CD4-positive, alpha-beta memory T cell (primary cell): ENCODE data around the gene VWA5B2. TPM values are rescaled to one million over a fixed set of nuclear protein-coding genes. Genes with fewer than 3 reads are reported as not detected.
A peak's percentile ranks its signal among the peaks of the same experiment; 100 is the strongest.

Source experiments
- CTCF ChIA-PET: fragments of 350-600 bp; sonication (Branson Sonifier 250); formaldehyde crosslinking; loops from one replicate; lab custom pipeline; 2021; ENCODE audit warnings: inconsistent platforms; ENCODE audit not compliant: partially characterized antibody; lab: Charles Lee
- POLR2A ChIA-PET: fragments of 350-600 bp; sonication (Branson Sonifier 250); formaldehyde crosslinking; loops from one replicate; lab custom pipeline; 2021; ENCODE audit not compliant: partially characterized antibody; lab: Charles Lee
- DNase-seq, 5 donors: peaks; one replicate each; pipeline versions ENCODE4 v3.0.0 to v3.0.0-alpha.2; 2020 to 2022; ENCODE audit warnings: mixed read lengths in 1 of 5
- H3K27ac ChIP-seq: one replicate; pipeline ENCODE4 v1.7.0; 2013; ENCODE audit warnings: low read depth, low read length
- H3K27me3 ChIP-seq: 2 replicates; pipeline ENCODE4 v1.7.0; 2013; ENCODE audit warnings: mild to moderate bottlenecking, low read length, moderate library complexity; ENCODE audit not compliant: insufficient read depth
- H3K36me3 ChIP-seq: 2 replicates; pipeline ENCODE4 v1.7.0; 2013; ENCODE audit warnings: mild to moderate bottlenecking, low read length, moderate library complexity; ENCODE audit not compliant: insufficient read depth
- H3K4me1 ChIP-seq: 2 replicates; pipeline ENCODE4 v1.7.0; 2013; ENCODE audit warnings: mild to moderate bottlenecking, low read length, moderate library complexity; ENCODE audit not compliant: insufficient read depth
- H3K4me3 ChIP-seq, 2 donors: one replicate each; pipeline ENCODE4 v1.7.0; 2013; ENCODE audit warnings: low read length in 2 of 2, mild to moderate bottlenecking in 1 of 2
- H3K9me3 ChIP-seq, 2 donors: one replicate each; pipeline ENCODE4 v1.7.0; 2013; ENCODE audit warnings: low read length in 2 of 2, control low read depth in 1 of 2; ENCODE audit not compliant: control insufficient read depth in 1 of 2
- H3K27ac Mint-ChIP-seq, 7 donors: one replicate each; pipeline ENCODE4 v1.8.0; 2020 to 2021; ENCODE audit warnings: mixed read lengths in 7 of 7, mild to moderate bottlenecking in 6 of 7, inconsistent platforms in 3 of 7, moderate library complexity in 3 of 7
- H3K27me3 Mint-ChIP-seq, 2 donors: one replicate each; pipeline ENCODE4 v1.8.0; 2020 to 2021; ENCODE audit warnings: mixed read lengths in 2 of 2
- H3K36me3 Mint-ChIP-seq, 2 donors: one replicate each; pipeline ENCODE4 v1.8.0; 2020 to 2021; ENCODE audit warnings: mixed read lengths in 2 of 2, inconsistent platforms in 1 of 2, mild to moderate bottlenecking in 1 of 2
- H3K4me1 Mint-ChIP-seq, 4 donors: one replicate each; pipeline ENCODE4 v1.8.0; 2020 to 2021; ENCODE audit warnings: mixed read lengths in 4 of 4, mild to moderate bottlenecking in 1 of 4
- H3K4me3 Mint-ChIP-seq, 8 donors: one replicate each; pipeline ENCODE4 v1.8.0; 2020 to 2021; ENCODE audit warnings: mixed read lengths in 8 of 8, mild to moderate bottlenecking in 7 of 8, moderate library complexity in 6 of 8, inconsistent platforms in 3 of 8
- H3K9me3 Mint-ChIP-seq, 8 donors: one replicate each; pipeline ENCODE4 v1.8.0; 2020 to 2021; ENCODE audit warnings: mixed read lengths in 8 of 8, mild to moderate bottlenecking in 5 of 8, inconsistent platforms in 3 of 8, moderate library complexity in 1 of 8
- intact Hi-C: fragments of 100-400 bp; cut with micrococcal nuclease; formaldehyde crosslinking; loops from one replicate; pipeline ENCODE4 v1.15.1; 2023
- polyA plus RNA-seq, 2 donors: library from polyadenylated mRNA; unstranded; fragments of 300-500 nt; fragmentation: Illumina TruSeq; gene quantifications; one replicate each; pipeline ENCODE4 v1.2.3, GENCODE V29; 2021
- total RNA-seq, 2 experiments: library from RNA; stranded (reverse); gene quantifications; one replicate each; pipeline ENCODE4 v1.2.3, GENCODE V29; 2021

Gene VWA5B2
- total and polyA plus RNA-seq, 4 experiments from 2014 or later = 0.38 TPM; not detected in 3

- H3K9me3 ChIP-seq = no peaks in the 10 kb centered on the region
- no peak for DNase-seq
- intact Hi-C loops = loop anchor here (1.0 to 5.0 kb wide), 7 partner anchors 41 to 549 kb away; partner anchors contain the start of genes ABCC5, CLCN2, EEF1AKMT4 and EIF4G1
- peaks cover 60% of the 10 kb centered on the region for H3K36me3 ChIP-seq
- H3K4me3 ChIP-seq = peak within 1 kb of the TSS; percentile 87 to 98
- Mint-ChIP-seq H3K9me3 (no peaks in the 10 kb centered on the region), H3K27me3 (no peaks in the 10 kb centered on the region), H3K4me3 (peak within 1 kb of the TSS; percentile 98 to 99 (median 98)), H3K36me3 (peaks cover 37 to 83% of the 10 kb centered on the region in 2 donors), H3K4me1 (peaks cover 26 to 47% (median 36%) of the 10 kb centered on the region in 4 donors), H3K27ac (peak within 1 kb of the TSS; percentile 92 to 99 (median 97))
- peaks cover 30% of the 10 kb centered on the region for H3K4me1 ChIP-seq
- no peaks in the 10 kb centered on the region for H3K27me3 ChIP-seq
- ChIA-PET POLR2A (interaction anchor here (0.9 to 2.4 kb wide), 7 partner anchors 9 to 176 kb away, joined by 3 to 26 read pairs (median 7); partner anchors contain the start of genes AP2M1, DVL3 and EIF2B5), CTCF (interaction anchor here (0.9 to 1.0 kb wide), 2 partner anchors 11 to 16 kb away, joined by 3 read pairs; partner anchors contain the start of gene AP2M1)
- peak within 1 kb of the TSS; percentile 80 for H3K27ac ChIP-seq
These were observed 43.0 kb upstream of the VWA5B2 start, which contains the start of gene ABCF3 for GRCh38 chr3:184186184-184186901. TSS of gene ABCF3 (plus strand) at chr3:184186199. CDS start at chr3:184186208, 9 bp downstream.

GRCh38 chr3:184186902-184187207 is 42.5 kb upstream of the VWA5B2 start:
- POLR2A ChIA-PET = interaction anchor here (1.5 to 2.4 kb wide), 3 partner anchors 13 to 52 kb away, joined by 7 to 26 read pairs (median 15); partner anchors contain the start of genes AP2M1, DVL3 and EIF2B5
- no peaks in the 10 kb centered on the region for H3K27me3 ChIP-seq
- Mint-ChIP-seq H3K4me1 (peaks cover 26 to 47% (median 36%) of the 10 kb centered on the region in 4 donors), H3K4me3 (peak overlapping the region; percentile 98 to 99 (median 98)), H3K27ac (peak overlapping the region; percentile 60 to 98 (median 95)), H3K27me3 (no peaks in the 10 kb centered on the region), H3K9me3 (no peaks in the 10 kb centered on the region), H3K36me3 (peaks cover 34 to 83% of the 10 kb centered on the region in 2 donors)
- no peaks in the 10 kb centered on the region for H3K9me3 ChIP-seq
- H3K4me1 ChIP-seq = peaks cover 30% of the 10 kb centered on the region
- H3K27ac ChIP-seq = peak overlapping the region; percentile 80
- intact Hi-C loops = loop anchor here (1.0 to 5.0 kb wide), 7 partner anchors 40 to 550 kb away; partner anchors contain the start of genes ABCC5, CLCN2, EEF1AKMT4 and EIF4G1
- peaks cover 60% of the 10 kb centered on the region for H3K36me3 ChIP-seq
- H3K4me3 ChIP-seq = peak overlapping the region; percentile 87 to 98
- CTCF ChIA-PET = interaction anchor here (0.9 kb wide), 2 partner anchors 13 to 17 kb away, joined by 3 read pairs; no protein-coding TSS in a partner anchor
- DNase-seq = no peak

- Mint-ChIP-seq H3K4me1 (peaks cover 26 to 47% (median 36%) of the 10 kb centered on the region in 4 donors), H3K9me3 (no peaks in the 10 kb centered on the region), H3K4me3 (peak overlapping the region in 7 of 8 donors; percentile 0 to 98 (median 30)), H3K36me3 (peaks cover 33 to 83% of the 10 kb centered on the region in 2 donors), H3K27me3 (no peaks in the 10 kb centered on the region), H3K27ac (peak overlapping the region in 1 of 7 donors; percentile 52)
- Histone ChIP-seq H3K27me3 (no peaks in the 10 kb centered on the region), H3K36me3 (peaks cover 60% of the 10 kb centered on the region), H3K9me3 (no peaks in the 10 kb centered on the region), H3K4me3 (no peak overlapping the region), H3K4me1 (peaks cover 30% of the 10 kb centered on the region), H3K27ac (no peak overlapping the region)
- intact Hi-C loops = loop anchor here (5.0 kb wide), 4 partner anchors 39 to 551 kb away; partner anchors contain the start of genes ABCC5, CLCN2, KLHL24 and POLR2H
- ChIA-PET CTCF (interaction anchor here (1.3 kb wide), 1 partner anchor 62 kb away, joined by 4 read pairs; the partner anchor contains the start of gene EEF1AKMT4), POLR2A (interaction anchor here (1.0 kb wide), 1 partner anchor 15 kb away, joined by 3 read pairs; no protein-coding TSS in a partner anchor)
- no peak for DNase-seq
These were observed 41.3 kb upstream of the VWA5B2 start for GRCh38 chr3:184188080-184188479.

GRCh38 chr3:184189421-184189820 is 40.0 kb upstream of the VWA5B2 start:
- Mint-ChIP-seq H3K4me3 (no peak overlapping the region), H3K27ac (no peak overlapping the region), H3K9me3 (no peaks in the 10 kb centered on the region), H3K36me3 (peaks cover 33 to 83% of the 10 kb centered on the region in 2 donors), H3K4me1 (peaks cover 26 to 47% (median 36%) of the 10 kb centered on the region in 4 donors), H3K27me3 (no peaks in the 10 kb centered on the region)
- H3K9me3 ChIP-seq = no peaks in the 10 kb centered on the region
- intact Hi-C loops = loop anchor here (5.0 kb wide), 4 partner anchors 38 to 552 kb away; partner anchors contain the start of genes ABCC5, CLCN2, KLHL24 and POLR2H
- H3K27me3 ChIP-seq = no peaks in the 10 kb centered on the region
- no peak overlapping the region for H3K4me3 ChIP-seq
- POLR2A ChIA-PET = no interaction called here
- no peak overlapping the region for H3K27ac ChIP-seq
- H3K36me3 ChIP-seq = peaks cover 65% of the 10 kb centered on the region
- DNase-seq = no peak
- peaks cover 30% of the 10 kb centered on the region for H3K4me1 ChIP-seq
- CTCF ChIA-PET = no interaction called here

- H3K4me3 Mint-ChIP-seq = peak overlapping the region in 1 of 8 donors; percentile 55
- H3K4me3 ChIP-seq = no peak overlapping the region
- ChIA-PET POLR2A (no interaction called here), CTCF (no interaction called here)
- no peaks in the 10 kb centered on the region for H3K9me3 Mint-ChIP-seq
- H3K27me3 ChIP-seq = no peaks in the 10 kb centered on the region
- H3K9me3 ChIP-seq = no peaks in the 10 kb centered on the region
- no peak for DNase-seq
- H3K4me1 Mint-ChIP-seq = peaks cover 5 to 16% (median 11%) of the 10 kb centered on the region in 4 donors
- no peaks in the 10 kb centered on the region for H3K27me3 Mint-ChIP-seq
- peaks cover 36 to 78% of the 10 kb centered on the region in 2 donors for H3K36me3 Mint-ChIP-seq
- H3K36me3 ChIP-seq = peaks cover 66% of the 10 kb centered on the region
- intact Hi-C loops = no loop called here
- H3K4me1 ChIP-seq = peaks cover 5% of the 10 kb centered on the region
- no peak overlapping the region for H3K27ac ChIP-seq
- H3K27ac Mint-ChIP-seq = no peak overlapping the region
These were observed 36.5 kb upstream of the VWA5B2 start for GRCh38 chr3:184192889-184193288.

- Mint-ChIP-seq H3K36me3 (peaks cover 35 to 68% of the 10 kb centered on the region in 2 donors), H3K4me3 (no peak overlapping the region), H3K4me1 (peaks cover 1 to 6% (median 2%) of the 10 kb centered on the region in 4 donors), H3K27ac (peak overlapping the region in 2 of 7 donors; percentile 13 to 72), H3K9me3 (no peaks in the 10 kb centered on the region), H3K27me3 (no peaks in the 10 kb centered on the region)
- intact Hi-C loops = no loop called here
- H3K4me3 ChIP-seq = no peak overlapping the region
- no peaks in the 10 kb centered on the region for H3K4me1 ChIP-seq
- peaks cover 54% of the 10 kb centered on the region for H3K36me3 ChIP-seq
- no peak for DNase-seq
- POLR2A ChIA-PET = no interaction called here
- no peak overlapping the region for H3K27ac ChIP-seq
- no peaks in the 10 kb centered on the region for H3K27me3 ChIP-seq
- H3K9me3 ChIP-seq = no peaks in the 10 kb centered on the region
- CTCF ChIA-PET = interaction anchor here (3.0 kb wide), 1 partner anchor 34 kb away, joined by 10 read pairs; no protein-coding TSS in a partner anchor
These were observed 35.3 kb upstream of the VWA5B2 start for GRCh38 chr3:184193991-184194539.
